ENCODE results near the gene ACAP2. TPM values are rescaled to one million over a fixed set of nuclear protein-coding genes. Genes with fewer than 3 reads are reported as not detected.
A peak's percentile ranks its signal among the peaks of the same experiment; 100 is the strongest.

Gene ACAP2
- total and polyA plus RNA-seq, 4 donors, result 11.2 to 146 (median 38.7) TPM

DNA sequence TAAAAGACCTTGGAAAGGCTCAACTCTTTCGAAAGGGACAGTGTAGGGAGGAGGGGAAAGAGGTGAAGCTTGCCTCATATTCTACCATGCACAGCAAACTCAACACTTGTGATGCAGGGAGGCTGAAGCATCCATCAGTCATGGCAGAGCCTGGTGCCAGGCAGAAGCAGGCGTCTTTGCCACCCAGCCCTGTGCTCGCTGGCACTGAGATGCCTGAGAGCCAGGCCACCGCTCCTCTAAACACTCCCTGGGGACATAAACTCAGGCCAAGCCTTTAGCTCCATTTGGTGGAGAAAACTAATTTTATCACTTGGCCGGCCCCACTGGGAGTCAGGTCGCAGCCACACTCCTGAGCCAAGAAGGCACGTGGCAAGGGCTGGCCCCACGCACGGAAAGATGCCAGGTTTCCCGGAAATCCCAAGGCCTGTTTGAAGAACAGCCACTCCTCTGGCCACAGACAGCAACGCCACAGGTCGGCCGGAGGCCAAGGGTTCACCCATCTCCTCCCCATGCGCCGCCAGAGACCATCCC lies 202.6 kb downstream of the ACAP2 start:
- Histone ChIP-seq H3K27ac (ENCODE audit: low read depth in 1 of 2, low read length in 1 of 2) (no peak overlapping the region), H3K4me1 (ENCODE audit: control insufficient read depth in 5 of 5, insufficient read depth in 5 of 5, low read length in 5 of 5) (peaks cover 0 to 24% (median 3%) of the 10 kb centered on the region in 5 donors), H3K36me3 (ENCODE audit: control insufficient read depth in 4 of 4, insufficient read depth in 4 of 4, low read length in 4 of 4) (peaks cover 0 to 3% (median 0%) of the 10 kb centered on the region in 4 donors), H3K9ac (ENCODE audit: insufficient read depth in 1 of 2, low read length in 2 of 2) (no peak overlapping the region), H3K27me3 (ENCODE audit: control insufficient read depth in 3 of 3, insufficient read depth in 3 of 3, low read length in 2 of 3) (no peaks in the 10 kb centered on the region), H3K9me3 (ENCODE audit: control insufficient read depth in 4 of 4, insufficient read depth in 3 of 4, low read length in 3 of 4) (peaks cover 0 to 2% (median 0%) of the 10 kb centered on the region in 4 donors), H3K4me3 (no peak overlapping the region)
- TF ChIP-seq, protein P1, sequence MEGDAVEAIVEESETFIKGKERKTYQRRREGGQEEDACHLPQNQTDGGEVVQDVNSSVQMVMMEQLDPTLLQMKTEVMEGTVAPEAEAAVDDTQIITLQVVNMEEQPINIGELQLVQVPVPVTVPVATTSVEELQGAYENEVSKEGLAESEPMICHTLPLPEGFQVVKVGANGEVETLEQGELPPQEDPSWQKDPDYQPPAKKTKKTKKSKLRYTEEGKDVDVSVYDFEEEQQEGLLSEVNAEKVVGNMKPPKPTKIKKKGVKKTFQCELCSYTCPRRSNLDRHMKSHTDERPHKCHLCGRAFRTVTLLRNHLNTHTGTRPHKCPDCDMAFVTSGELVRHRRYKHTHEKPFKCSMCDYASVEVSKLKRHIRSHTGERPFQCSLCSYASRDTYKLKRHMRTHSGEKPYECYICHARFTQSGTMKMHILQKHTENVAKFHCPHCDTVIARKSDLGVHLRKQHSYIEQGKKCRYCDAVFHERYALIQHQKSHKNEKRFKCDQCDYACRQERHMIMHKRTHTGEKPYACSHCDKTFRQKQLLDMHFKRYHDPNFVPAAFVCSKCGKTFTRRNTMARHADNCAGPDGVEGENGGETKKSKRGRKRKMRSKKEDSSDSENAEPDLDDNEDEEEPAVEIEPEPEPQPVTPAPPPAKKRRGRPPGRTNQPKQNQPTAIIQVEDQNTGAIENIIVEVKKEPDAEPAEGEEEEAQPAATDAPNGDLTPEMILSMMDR (IDR thresholded peaks at IDR 0.05; ENCODE audit: control extremely low read depth, extremely low read depth), result no peak
- 79 to 88% methylated on average over 15 of the region's 15 CpGs for WGBS, 2 donors
- ATAC-seq (ENCODE audit: insufficient read depth, low FRiP score) (no peak), DNase-seq (peak in 1 of 3 donors; percentile 27)

DNA sequence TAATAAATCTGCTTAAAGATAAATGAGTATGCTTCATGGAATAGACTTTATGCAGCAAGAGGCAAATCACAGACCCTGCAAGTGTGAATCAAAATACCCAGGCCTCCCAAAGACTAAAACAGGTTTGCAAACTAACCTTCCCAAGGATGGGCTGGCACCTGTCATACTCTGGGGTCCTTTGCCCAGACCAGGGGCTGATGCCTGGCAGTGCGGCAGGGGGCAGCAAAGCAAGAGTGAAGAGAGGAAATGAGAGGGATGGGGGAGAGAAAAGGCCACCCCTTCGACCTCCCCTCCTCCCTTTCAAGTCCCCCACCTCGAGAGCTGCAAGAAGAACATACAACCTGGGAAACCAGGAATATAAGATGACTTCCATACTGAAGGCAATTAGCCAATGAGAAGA lies 203.7 kb downstream of the ACAP2 start:
- H3K4me1 ChIP-seq (ENCODE audit: control insufficient read depth in 5 of 5, insufficient read depth in 5 of 5, low read length in 5 of 5), result peaks cover 0 to 24% (median 3%) of the 10 kb centered on the region in 5 donors
- TF ChIP-seq, protein P1 (IDR thresholded peaks at IDR 0.05; ENCODE audit: control extremely low read depth, extremely low read depth), result no peak
- H3K9ac ChIP-seq (ENCODE audit: insufficient read depth in 1 of 2, low read length in 2 of 2), result no peak overlapping the region
- H3K4me3 ChIP-seq, result no peak overlapping the region
- no peak for DNase-seq
- peaks cover 0 to 2% (median 0%) of the 10 kb centered on the region in 4 donors for H3K9me3 ChIP-seq (ENCODE audit: control insufficient read depth in 4 of 4, insufficient read depth in 3 of 4, low read length in 3 of 4)
- 78 to 82% methylated on average over 3 of the region's 3 CpGs for WGBS, 2 donors
- H3K36me3 ChIP-seq (ENCODE audit: control insufficient read depth in 4 of 4, insufficient read depth in 4 of 4, low read length in 4 of 4), result peaks cover 0 to 3% (median 0%) of the 10 kb centered on the region in 4 donors
- no peaks in the 10 kb centered on the region for H3K27me3 ChIP-seq (ENCODE audit: control insufficient read depth in 3 of 3, insufficient read depth in 3 of 3, low read length in 2 of 3)
- peak overlapping the region in 1 of 2 donors; percentile 71 for H3K27ac ChIP-seq (ENCODE audit: low read depth in 1 of 2, low read length in 1 of 2)
- ATAC-seq (ENCODE audit: insufficient read depth, low FRiP score), result no peak

DNA sequence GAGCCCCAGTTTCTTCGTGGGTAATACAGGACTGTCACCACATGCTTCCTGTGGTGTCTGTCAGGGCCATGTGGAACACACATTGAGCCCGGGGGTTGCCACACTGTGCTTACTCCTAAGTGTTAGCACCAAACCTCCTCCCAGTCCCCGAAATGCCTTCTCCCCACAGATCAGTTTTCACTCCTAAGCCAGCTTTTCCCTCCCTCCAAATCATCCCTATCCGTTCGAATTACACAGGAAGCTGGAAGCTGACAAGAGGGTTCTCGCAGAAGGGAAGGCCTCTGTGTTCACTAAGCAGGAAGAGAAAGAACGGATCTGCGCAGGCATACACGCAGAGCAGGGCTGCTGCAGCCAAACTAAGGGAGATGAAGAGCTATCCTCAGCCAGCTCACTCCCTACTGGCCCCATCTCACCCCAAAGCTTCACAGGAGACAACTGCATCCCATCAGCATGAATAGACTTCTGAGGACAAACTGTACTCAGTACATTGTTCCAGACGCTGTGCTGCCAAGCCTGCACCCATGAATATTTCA lies 204.2 kb downstream of the ACAP2 start:
- H3K27me3 ChIP-seq (ENCODE audit: control insufficient read depth in 3 of 3, insufficient read depth in 3 of 3, low read length in 2 of 3), result no peaks in the 10 kb centered on the region
- peaks cover 0 to 3% (median 0%) of the 10 kb centered on the region in 4 donors for H3K36me3 ChIP-seq (ENCODE audit: control insufficient read depth in 4 of 4, insufficient read depth in 4 of 4, low read length in 4 of 4)
- ATAC-seq (ENCODE audit: insufficient read depth, low FRiP score) (no peak), DNase-seq (peak; percentile 44 to 83 (median 65))
- peaks cover 0 to 24% (median 3%) of the 10 kb centered on the region in 5 donors for H3K4me1 ChIP-seq (ENCODE audit: control insufficient read depth in 5 of 5, insufficient read depth in 5 of 5, low read length in 5 of 5)
- peaks cover 0 to 2% (median 0%) of the 10 kb centered on the region in 4 donors for H3K9me3 ChIP-seq (ENCODE audit: control insufficient read depth in 4 of 4, insufficient read depth in 3 of 4, low read length in 3 of 4)
- H3K9ac ChIP-seq (ENCODE audit: insufficient read depth in 1 of 2, low read length in 2 of 2), result peak overlapping the region in 1 of 2 donors; percentile 53
- peak overlapping the region in 1 of 2 donors; percentile 72 for H3K27ac ChIP-seq (ENCODE audit: low read depth in 1 of 2, low read length in 1 of 2)
- WGBS, 2 donors, result 54 to 60% methylated on average over 10 of the region's 10 CpGs
- H3K4me3 ChIP-seq, result no peak overlapping the region
- TF ChIP-seq, protein P1 (IDR thresholded peaks at IDR 0.05; ENCODE audit: control extremely low read depth, extremely low read depth), result no peak
